IPS-NIHi7 (cell line): Measurements from ENCODE around the gene SH3RF3.
"Not testable (repeated sequence)": the region's sequence is repeated elsewhere in the genome, so short reads cannot be mapped to it uniquely, and the experiment has no call there.

Experiments
- DNase-seq: peaks from one replicate; pipeline ENCODE4 v3.0.0; 2012; ENCODE audit warnings: mixed read lengths; ENCODE audit errors: extremely low spot score

The SH3RF3 gene

GRCh38 chr2:109158237-109158636 is 29.2 kb downstream of the SH3RF3 start:
- DNase-seq, result no peak

DNA sequence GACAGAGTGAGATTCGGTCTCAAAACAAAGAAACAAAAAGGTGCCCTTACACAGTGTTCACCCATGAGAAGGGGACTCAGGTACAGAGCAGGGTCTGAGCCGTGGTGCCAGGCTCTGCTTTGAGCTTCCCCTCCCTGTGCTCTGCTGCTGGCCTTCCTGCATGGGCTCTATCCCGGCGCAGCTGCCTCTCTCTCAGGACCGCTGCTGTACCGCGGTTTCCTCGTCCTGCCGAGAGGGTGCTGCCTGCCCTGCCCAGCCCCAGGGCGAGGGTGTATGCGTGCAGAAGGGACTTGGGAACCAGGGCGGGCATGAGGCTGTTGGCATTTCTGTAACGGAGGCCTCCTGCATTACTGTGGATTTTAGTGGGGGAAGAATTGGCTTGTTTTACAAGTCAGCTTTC is 30.1 kb downstream of the SH3RF3 start:
- no peak for DNase-seq

GRCh38 chr2:109160714-109161440 is 31.9 kb downstream of the SH3RF3 start:
- DNase-seq, result no peak

DNA sequence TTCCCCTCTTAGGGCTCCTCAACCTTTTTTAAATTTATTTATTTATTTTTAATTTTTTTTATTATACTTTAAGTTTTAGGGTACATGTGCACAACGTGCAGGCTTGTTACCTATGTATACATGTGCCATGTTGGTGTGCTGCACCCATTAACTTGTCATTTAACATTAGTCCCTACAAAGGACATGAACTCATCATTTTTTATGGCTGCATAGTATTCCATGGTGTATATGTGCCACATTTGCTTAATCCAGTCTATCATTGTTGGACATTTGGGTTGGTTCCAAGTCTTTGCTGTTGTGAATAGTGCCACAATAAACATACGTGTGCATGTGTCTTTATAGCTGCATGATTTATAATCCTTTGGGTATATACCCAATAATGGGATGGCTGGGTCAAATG is 33.4 kb downstream of the SH3RF3 start:
- DNase-seq, result not testable (repeated sequence)

GRCh38 chr2:109162999-109163398 is 34.0 kb downstream of the SH3RF3 start:
- no peak for DNase-seq

- no peak for DNase-seq
Measured at GRCh38 chr2:109164311-109164710, 35.3 kb downstream of the SH3RF3 start.

DNA sequence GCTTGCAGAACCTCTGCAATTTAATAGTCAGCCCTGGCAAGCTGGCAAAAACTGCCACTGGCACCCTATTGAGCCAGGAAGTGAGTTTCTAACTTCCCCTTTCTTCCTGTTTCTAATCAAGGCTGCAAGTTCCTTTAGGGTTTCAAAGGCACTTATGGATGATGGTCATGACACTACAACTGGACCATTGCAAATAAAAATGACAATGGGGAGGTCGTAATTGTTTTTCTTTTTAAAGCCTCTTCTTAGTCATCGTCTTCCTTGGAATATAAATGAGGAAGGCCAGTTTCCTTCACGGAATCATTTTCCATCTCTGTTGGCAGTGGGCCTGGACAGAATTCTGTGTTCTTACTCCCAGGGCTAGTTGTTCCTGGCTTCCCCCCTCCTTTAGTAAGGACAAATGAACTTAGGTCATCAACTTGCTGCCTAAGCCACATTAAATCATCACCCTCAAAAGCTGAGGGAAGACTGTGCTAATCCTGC is 35.8 kb downstream of the SH3RF3 start:
- no peak for DNase-seq

GRCh38 chr2:109166811-109167210 is 37.8 kb downstream of the SH3RF3 start:
- DNase-seq, result no peak

DNA sequence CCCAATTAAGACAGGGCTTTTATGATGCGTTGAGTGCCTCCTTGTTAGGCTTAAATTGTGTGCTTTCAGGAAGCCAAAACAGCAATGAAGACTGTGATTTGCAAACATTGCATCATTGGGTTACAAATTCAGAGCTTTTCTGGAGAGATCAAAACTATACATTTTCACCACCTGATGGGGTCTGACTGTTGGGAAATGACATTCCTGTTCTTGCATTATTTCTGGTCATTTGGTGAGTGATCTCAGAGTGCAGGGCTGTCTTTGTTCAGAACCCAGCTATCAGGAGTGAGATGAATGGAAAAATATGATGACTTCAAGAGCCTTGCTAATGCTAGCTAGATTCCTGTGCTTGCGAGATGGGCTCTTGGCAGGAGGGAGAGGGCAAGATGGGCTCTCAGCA is 39.1 kb downstream of the SH3RF3 start:
- DNase-seq, result no peak

GRCh38 chr2:109168716-109169115 is 39.7 kb downstream of the SH3RF3 start:
- DNase-seq, result no peak

GRCh38 chr2:109170645-109171044 is 41.6 kb downstream of the SH3RF3 start:
- DNase-seq, result no peak

GRCh38 chr2:109171444-109172334 is 42.7 kb downstream of the SH3RF3 start:
- DNase-seq, result no peak

GRCh38 chr2:109172556-109173105 is 43.6 kb downstream of the SH3RF3 start:
- no peak for DNase-seq

DNA sequence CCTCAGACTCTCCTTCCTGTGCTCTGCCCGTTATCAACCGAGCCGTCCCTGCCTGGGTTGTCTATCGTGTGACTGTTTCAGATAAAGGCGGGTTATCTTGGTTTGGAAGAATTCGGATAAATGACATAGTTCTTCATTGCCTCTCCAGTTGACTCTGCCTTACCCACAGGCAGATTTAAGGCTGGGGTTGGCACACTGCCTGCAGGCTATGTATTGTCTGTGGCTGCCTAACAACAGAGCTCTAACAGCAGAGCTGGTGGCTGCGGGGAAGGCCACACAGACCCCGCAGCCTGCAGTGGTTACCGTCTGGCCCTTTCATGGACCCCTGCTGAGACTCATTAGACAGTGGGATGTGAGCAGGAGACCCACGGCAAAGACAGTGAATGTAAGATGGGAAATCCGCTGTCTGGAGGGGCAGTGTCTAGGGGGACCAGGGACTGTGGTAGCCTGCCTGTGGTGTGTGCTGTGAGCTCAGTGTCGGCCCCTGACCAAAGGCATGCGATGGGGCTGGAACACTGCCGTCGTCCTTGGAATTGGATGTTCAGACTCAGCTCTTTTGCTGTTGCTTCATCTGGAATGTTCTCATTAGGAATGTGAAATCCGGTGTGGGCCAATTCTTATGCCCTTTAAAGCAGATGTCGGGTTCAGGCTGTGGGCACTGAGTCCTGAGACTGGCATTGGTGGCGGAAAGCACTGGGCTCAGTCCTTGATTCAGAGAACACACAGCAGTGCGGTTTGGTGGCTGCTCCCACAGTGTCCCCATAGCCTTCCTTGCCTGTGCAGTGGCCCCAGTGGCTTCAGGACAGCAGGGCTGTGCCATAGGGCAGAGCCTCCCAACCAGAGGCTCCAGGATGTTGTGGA is 44.5 kb downstream of the SH3RF3 start:
- no peak for DNase-seq

DNA sequence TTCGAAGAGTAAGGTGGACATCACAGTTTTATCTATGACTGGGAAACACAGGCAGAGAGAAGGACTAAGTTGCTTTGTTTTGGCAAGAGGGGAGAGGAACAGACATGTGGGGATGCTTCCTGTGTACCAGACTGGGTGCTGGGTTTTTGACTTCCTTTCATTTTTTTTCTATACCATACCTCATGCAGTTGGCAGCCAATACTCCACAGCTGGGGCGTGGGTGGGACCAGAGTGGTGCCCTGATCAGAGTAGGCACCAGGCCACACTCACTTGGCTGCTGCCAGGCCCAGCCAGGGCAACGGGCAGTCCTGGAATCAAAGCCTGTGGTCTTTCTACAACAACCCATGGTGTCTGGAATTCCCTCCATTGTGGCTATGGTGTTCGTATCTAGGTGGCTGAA is 45.2 kb downstream of the SH3RF3 start:
- no peak for DNase-seq

DNA sequence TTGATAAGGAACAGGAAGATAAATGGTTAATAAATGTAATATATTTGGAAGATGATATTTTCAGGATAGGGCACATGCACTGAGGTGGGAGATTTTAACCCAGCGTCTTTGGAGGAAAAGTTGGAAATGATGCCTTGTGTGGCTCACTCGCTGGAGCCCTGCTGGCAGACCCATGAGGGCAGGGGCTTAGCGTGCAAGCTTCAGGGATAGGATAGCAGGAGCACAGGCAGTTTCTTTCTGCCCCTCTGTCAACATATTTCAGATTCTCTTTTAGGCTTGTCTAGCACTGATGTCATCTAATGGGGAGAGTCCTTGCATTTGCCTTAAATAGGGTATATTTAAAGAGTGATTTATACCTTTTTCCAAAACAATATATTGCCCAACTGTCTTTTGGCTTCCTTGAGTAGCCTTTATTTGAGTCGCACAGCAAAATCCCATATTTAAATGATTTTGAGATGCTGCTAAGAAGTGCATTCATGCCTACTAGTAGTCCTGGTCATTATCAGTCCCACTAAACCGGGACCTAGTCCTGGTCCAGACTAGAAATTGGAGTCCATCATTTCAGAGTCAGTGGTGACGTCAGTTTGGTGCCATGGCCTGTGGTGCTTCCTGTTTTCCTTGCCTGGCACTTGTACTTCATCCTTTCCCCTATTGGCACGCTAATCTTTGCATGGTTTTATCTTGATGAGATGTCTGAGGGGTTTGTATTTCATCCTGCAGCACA is 45.8 kb downstream of the SH3RF3 start:
- DNase-seq, result no peak

DNA sequence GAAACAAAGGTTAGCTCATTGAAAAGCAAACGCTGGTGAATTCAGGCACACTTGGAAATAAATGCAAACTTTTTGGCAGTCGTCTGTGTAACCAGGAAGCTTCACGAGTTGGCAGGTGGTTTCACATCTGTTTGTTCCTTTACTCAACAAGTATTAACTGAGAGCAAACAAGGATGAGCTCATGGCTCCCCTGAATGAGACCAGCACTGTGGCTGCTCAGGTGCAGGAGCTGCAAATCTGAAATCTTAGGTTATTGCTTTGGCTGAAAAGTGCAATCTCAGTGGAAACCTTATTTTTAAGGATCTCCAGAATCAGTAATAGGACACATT is 46.3 kb downstream of the SH3RF3 start:
- no peak for DNase-seq

GRCh38 chr2:109176928-109177327 is 47.9 kb downstream of the SH3RF3 start:
- no peak for DNase-seq

- no peak for DNase-seq
Measured at GRCh38 chr2:109177635-109178034, 48.6 kb downstream of the SH3RF3 start.

DNA sequence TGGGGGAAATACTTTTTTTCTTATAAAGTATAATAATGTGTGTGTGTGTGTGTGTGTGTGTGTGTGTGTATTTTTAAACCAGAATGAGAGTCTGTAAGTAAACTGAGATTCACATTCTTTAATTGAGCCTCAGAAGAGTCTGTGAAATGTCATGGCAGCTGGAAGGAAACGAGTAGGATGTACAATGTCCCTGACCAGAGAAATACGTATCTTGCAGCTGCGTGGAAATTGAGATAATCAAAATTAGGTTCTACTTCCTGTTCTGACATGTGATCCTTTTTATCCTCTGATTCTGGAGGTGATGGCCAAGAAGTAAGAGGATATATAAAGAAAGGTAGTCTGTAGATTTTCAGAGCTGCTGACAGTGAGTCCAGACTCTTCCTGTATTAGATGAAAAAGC is 50.0 kb downstream of the SH3RF3 start:
- no peak for DNase-seq

GRCh38 chr2:109180786-109181185 is 51.8 kb downstream of the SH3RF3 start:
- no peak for DNase-seq
